ENCODE results near the gene GJD3.

GJD3 gene

DNA sequence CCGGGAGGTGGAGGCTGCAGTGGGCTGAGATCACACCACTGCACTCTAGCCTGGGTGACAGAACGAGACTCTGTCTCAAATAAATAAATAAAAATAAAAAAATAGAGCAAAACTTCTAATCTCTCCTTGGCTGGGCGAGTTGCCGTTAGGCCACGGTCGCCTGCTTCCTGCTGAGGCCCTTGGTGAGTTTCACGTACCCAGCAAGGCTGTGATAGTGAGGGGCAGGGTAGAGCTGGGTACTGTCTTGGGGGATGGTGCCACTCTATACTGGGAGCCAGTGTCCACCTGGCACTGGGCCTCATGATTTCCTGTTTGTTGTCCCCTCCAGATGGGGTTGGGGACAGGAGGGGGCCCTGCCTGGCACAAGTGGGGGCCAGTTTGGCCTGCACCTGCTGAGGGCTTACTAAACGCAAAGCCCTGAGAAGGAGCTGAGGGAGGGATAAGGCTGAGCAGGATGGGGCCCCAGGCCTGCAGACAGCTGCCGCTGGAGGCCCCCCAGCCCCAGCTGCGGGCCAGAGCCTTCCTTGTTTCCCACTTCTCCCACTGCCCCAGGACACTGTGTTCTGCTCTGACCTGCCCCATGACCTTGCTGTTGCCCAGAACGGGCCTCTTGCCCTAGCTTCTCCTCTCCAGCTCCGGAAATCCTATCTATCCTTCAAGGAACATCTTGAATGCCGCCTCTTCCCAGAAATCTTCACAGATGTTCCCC lies 25.4 kb downstream of the GJD3 start:
- TF ChIP-seq, protein P1, sequence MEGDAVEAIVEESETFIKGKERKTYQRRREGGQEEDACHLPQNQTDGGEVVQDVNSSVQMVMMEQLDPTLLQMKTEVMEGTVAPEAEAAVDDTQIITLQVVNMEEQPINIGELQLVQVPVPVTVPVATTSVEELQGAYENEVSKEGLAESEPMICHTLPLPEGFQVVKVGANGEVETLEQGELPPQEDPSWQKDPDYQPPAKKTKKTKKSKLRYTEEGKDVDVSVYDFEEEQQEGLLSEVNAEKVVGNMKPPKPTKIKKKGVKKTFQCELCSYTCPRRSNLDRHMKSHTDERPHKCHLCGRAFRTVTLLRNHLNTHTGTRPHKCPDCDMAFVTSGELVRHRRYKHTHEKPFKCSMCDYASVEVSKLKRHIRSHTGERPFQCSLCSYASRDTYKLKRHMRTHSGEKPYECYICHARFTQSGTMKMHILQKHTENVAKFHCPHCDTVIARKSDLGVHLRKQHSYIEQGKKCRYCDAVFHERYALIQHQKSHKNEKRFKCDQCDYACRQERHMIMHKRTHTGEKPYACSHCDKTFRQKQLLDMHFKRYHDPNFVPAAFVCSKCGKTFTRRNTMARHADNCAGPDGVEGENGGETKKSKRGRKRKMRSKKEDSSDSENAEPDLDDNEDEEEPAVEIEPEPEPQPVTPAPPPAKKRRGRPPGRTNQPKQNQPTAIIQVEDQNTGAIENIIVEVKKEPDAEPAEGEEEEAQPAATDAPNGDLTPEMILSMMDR (IDR thresholded peaks at IDR 0.05; ENCODE audit: low read depth, low read length, missing control alignments): no peak

DNA sequence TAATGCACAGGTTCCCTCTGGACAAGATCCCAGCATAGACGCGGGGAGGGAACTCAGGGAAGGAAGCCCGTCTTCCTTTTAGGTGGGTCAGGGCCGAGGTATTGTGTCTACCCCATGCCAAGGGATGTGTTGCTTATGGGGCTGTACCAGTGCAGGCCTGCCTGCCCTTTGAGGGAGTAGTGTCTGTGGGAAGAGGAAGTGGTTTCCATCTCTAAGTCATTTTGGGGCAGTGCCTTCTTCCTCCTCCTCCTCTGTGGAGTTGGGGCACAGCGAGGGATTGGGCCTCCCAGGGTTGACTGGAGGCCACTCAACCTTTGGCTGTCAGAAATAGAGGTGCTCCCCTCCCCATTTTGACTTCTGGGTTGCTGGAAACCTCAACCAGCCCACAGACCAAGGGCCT lies 26.5 kb downstream of the GJD3 start:
- TF ChIP-seq, protein P1 (IDR thresholded peaks at IDR 0.05; ENCODE audit: low read depth, low read length, missing control alignments): no peak
- in situ Hi-C loops (cut with HindIII; ENCODE audit: low sequenced_read_pairs): no loop called here

More for the DNA sequence above, 25.4 kb downstream of the GJD3 start:
- no peak overlapping the region for H3K4me3 ChIP-seq (ENCODE audit: low read depth, low read length)
- no peak for DNase-seq (ENCODE audit: low read depth)
- in situ Hi-C loops (cut with HindIII; ENCODE audit: low sequenced_read_pairs): no loop called here

DNA sequence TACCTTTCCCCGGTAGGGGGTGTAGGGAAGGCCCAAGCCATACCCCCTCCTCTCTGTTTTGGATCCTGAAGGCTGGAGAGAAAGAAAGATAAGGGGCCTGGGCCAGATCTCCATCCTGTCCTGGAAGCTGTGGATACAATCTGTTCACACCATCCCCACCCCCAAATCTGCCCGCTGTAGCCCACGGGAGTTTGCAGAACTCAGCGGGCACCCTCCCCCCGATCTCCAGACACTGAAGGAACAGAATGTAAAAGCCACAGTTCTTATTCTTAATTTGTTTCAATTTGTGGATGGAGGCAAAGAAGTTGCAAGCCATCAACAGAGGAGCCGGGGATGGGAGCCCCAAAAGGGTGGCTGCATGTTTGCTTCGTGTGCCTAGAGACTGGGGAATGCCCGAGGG lies 27.2 kb downstream of the GJD3 start:
- DNase-seq (ENCODE audit: low read depth): no peak
- H3K4me3 ChIP-seq (ENCODE audit: low read depth, low read length): no peak overlapping the region
- TF ChIP-seq, protein P1 (IDR thresholded peaks at IDR 0.05; ENCODE audit: low read depth, low read length, missing control alignments): no peak
- in situ Hi-C loops (cut with HindIII; ENCODE audit: low sequenced_read_pairs): no loop called here

More for the DNA sequence above, 26.5 kb downstream of the GJD3 start:
- no peak for DNase-seq (ENCODE audit: low read depth)
- no peak overlapping the region for H3K4me3 ChIP-seq (ENCODE audit: low read depth, low read length)

DNA sequence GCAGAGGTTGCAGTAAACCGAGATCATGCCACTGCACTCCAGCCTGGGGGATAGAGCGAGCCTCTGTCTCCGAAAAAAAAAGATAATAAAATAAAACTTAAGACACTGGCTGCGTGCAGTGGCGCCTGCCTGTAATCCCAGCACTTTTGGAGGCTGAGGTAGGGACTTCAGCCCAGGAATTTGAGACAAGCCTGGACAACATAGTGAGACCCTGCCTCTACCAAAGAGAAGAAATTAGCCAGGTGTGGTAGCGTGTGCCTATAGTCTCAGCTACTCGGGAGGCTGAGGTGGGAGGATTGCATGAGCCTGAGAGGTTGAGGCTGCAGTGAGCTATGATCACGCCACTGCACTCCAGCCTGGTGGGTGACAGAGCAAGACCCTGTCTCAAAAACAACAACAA lies 28.9 kb downstream of the GJD3 start:
- in situ Hi-C loops (cut with HindIII; ENCODE audit: low sequenced_read_pairs): no loop called here
- no peak for DNase-seq (ENCODE audit: low read depth)
- H3K4me3 ChIP-seq (ENCODE audit: low read depth, low read length): no peak overlapping the region
- TF ChIP-seq, protein P1 (IDR thresholded peaks at IDR 0.05; ENCODE audit: low read depth, low read length, missing control alignments): no peak

DNA sequence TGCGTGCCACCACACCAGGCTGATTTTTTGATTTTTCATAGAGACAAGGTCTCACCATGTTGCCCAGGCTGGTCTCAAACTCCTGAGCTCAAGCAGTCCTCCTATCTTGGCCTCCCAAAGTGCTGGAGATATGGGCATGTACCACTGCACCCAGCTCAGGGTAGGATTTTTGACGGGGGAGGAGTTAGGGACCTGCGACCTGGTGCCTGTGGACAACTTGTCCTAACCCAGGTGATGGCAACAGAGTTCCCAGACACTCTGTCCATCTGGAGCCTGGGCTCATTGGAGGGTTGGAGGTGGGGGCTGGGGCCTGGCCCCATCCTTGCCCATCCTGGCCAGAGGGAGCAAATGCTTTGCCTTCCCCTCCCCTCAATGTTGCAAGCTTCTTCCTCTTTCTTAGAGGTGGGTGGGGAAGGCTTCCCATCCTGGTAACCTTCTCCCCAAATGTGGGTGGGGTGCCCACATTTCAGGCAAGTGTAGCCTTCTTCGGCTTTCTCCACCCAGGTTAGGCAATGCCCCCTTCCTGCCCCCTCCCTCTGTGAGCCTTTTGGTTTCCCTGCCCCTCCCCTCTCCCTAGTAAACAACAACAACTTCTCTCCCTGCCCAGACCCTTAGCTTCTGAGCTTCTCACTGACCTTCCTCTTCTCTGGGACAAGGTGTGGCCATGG lies 30.6 kb downstream of the GJD3 start:
- DNase-seq (ENCODE audit: low read depth): no peak
- TF ChIP-seq, protein P1 (IDR thresholded peaks at IDR 0.05; ENCODE audit: low read depth, low read length, missing control alignments): no peak
- no peak overlapping the region for H3K4me3 ChIP-seq (ENCODE audit: low read depth, low read length)
- in situ Hi-C loops (cut with HindIII; ENCODE audit: low sequenced_read_pairs): no loop called here

DNA sequence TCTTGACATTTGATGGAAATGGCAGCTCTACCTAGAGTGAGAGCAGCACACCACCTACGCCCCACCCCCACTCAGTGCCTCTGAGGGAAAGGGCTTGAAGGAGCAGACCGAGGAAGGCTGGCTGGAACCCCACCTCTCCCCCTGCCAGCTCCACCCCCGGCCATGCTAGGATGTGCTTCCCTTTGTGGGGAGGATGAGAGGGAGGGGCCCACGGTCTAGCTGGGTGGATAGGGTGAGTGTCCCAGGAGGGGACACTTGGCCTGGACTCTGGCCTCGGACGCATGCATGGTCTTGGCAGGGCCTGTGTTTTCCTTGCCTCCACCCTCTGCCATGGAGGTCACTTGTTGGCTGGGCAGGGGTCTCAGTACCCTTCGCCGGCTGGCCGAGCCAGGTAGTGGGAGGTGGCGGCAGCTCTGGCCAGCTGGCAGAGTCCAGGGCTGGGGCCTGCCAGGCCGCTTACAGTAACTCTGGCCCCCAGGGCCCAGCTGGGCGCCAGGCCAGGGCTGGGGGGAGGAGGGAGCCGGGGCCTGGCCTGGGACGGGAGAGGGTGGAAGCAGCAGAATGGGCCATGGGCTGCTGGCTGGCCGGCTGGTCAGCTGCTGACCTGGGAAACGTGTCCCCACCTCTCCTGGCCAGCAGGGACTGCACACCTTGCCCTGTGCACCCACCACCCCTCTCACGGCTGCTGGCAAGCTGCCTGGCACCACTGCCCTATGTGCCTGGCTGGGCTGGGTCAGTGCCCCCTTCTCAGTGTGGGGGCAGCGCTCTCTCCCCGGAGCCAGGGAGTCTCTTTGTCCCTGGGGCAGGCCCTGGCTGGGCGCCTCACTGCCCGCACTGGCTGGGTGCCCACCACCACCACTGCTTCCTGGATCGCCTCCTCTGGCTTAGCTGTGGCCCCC lies 32.5 kb downstream of the GJD3 start:
- in situ Hi-C loops (cut with HindIII; ENCODE audit: low sequenced_read_pairs): no loop called here
- TF ChIP-seq, protein P1 (IDR thresholded peaks at IDR 0.05; ENCODE audit: low read depth, low read length, missing control alignments): no peak
- no peak for DNase-seq (ENCODE audit: low read depth)
- H3K4me3 ChIP-seq (ENCODE audit: low read depth, low read length): no peak overlapping the region
